Suprapubic skin (tissue), 4 donors: ENCODE results near the gene DNAJC6. TPM values are rescaled to one million over a fixed set of nuclear protein-coding genes. Genes with fewer than 3 reads are reported as not detected.
"Not testable (repeated sequence)": the region's sequence is repeated elsewhere in the genome, so short reads cannot be mapped to it uniquely, and the experiment has no call there.

Experiments
- DNase-seq, 2 donors: peaks; one replicate each; pipeline ENCODE4 v3.0.0-alpha.2; 2019; ENCODE audit warnings: low spot score in 2 of 2
- H3K27ac ChIP-seq: fragments of 200-600 bp; sonication (generic); one replicate; pipeline ENCODE4 v1.5.1; 2019
- H3K27me3 ChIP-seq: fragments of 200-600 bp; sonication (generic); one replicate; pipeline ENCODE4 v1.5.1; 2019
- H3K36me3 ChIP-seq: fragments of 200-600 bp; sonication (generic); one replicate; pipeline ENCODE4 v1.5.1; 2019
- H3K4me1 ChIP-seq: fragments of 200-600 bp; sonication (generic); one replicate; pipeline ENCODE4 v1.5.1; 2019
- H3K4me3 ChIP-seq: fragments of 200-600 bp; sonication (generic); one replicate; pipeline ENCODE4 v1.5.1; 2019; ENCODE audit warnings: mild to moderate bottlenecking
- H3K9me3 ChIP-seq: fragments of 200-600 bp; sonication (generic); one replicate; pipeline ENCODE4 v1.5.1; 2019
- CTCF ChIP-seq, 2 donors: fragments of 200-600 bp in 1 of 2; fragments of 450-650 bp in 1 of 2; sonication (generic) in 1 of 2; IDR thresholded peaks; one replicate each; pipeline ENCODE4 v1.5.1; 2016 to 2019; ENCODE audit warnings: antibody characterized with exemption in 2 of 2, mild to moderate bottlenecking in 1 of 2, moderate library complexity in 1 of 2
- EP300 ChIP-seq: sonication (generic); formaldehyde crosslinking; IDR thresholded peaks from one replicate; pipeline ENCODE4 v1.6.1; 2017; ENCODE audit warnings: antibody characterized with exemption
- POLR2A ChIP-seq, 2 donors: fragments of 450-650 bp; IDR thresholded peaks; one replicate each; pipeline ENCODE4 v1.6.1; 2017; ENCODE audit warnings: antibody characterized with exemption in 2 of 2, mild to moderate bottlenecking in 2 of 2, moderate library complexity in 2 of 2
- POLR2AphosphoS5 ChIP-seq, 3 donors: sonication (generic); formaldehyde crosslinking; IDR thresholded peaks; one replicate each; pipeline ENCODE4 v1.6.1; 2017; ENCODE audit warnings: antibody characterized with exemption in 3 of 3
- WGBS: methylation state at CpG from one replicate; pipeline ENCODE4 v1.1.5; 2018; 5-methylcytosine and 5-hydroxymethylcytosine counted together
- total RNA-seq, 4 donors: library from RNA; depleted of rRNA; stranded (reverse); fragments of >200 nt; gene quantifications; one replicate each; pipeline ENCODE4 v1.1.0, GENCODE V29; 2016

DNAJC6 gene
- total RNA-seq, 4 donors from 2014 or later = 1.7 to 3.8 (median 3.5) TPM

GRCh38 chr1:65372557-65372956 lies 63.2 kb downstream of the DNAJC6 start:
- no peak for TF ChIP-seq EP300
- TF ChIP-seq CTCF (IDR thresholded peaks at IDR 0.05) = no peak
- no peak for TF ChIP-seq POLR2A (IDR thresholded peaks at IDR 0.05)
- TF ChIP-seq POLR2AphosphoS5 (IDR thresholded peaks at IDR 0.05) = no peak
- Histone ChIP-seq H3K4me3 (no peak overlapping the region), H3K36me3 (no peaks in the 10 kb centered on the region), H3K9me3 (no peaks in the 10 kb centered on the region), H3K4me1 (no peaks in the 10 kb centered on the region), H3K27me3 (no peaks in the 10 kb centered on the region), H3K27ac (no peak overlapping the region)
- no peak for DNase-seq
- WGBS = 53% methylated on average over 1 of the region's 1 CpG

- Histone ChIP-seq H3K4me1 (no peaks in the 10 kb centered on the region), H3K4me3 (no peak overlapping the region), H3K27ac (no peak overlapping the region), H3K36me3 (no peaks in the 10 kb centered on the region), H3K27me3 (no peaks in the 10 kb centered on the region), H3K9me3 (no peaks in the 10 kb centered on the region)
- WGBS = 88% methylated on average over 4 of the region's 4 CpGs
- DNase-seq = no peak
- TF ChIP-seq CTCF (IDR thresholded peaks at IDR 0.05) (no peak), EP300 (no peak), POLR2A (IDR thresholded peaks at IDR 0.05) (no peak), POLR2AphosphoS5 (IDR thresholded peaks at IDR 0.05) (no peak)
Measured at GRCh38 chr1:65377496-65378246, 68.3 kb downstream of the DNAJC6 start.

GRCh38 chr1:65378247-65378946 lies 69.1 kb downstream of the DNAJC6 start:
- DNase-seq = no peak
- Histone ChIP-seq H3K4me1 (no peaks in the 10 kb centered on the region), H3K4me3 (no peak overlapping the region), H3K36me3 (no peaks in the 10 kb centered on the region), H3K27ac (no peak overlapping the region), H3K27me3 (no peaks in the 10 kb centered on the region), H3K9me3 (no peaks in the 10 kb centered on the region)
- no peak for TF ChIP-seq EP300
- no peak for TF ChIP-seq CTCF (IDR thresholded peaks at IDR 0.05)
- no peak for TF ChIP-seq POLR2AphosphoS5 (IDR thresholded peaks at IDR 0.05)
- no peak for TF ChIP-seq POLR2A (IDR thresholded peaks at IDR 0.05)
- WGBS = 49% methylated on average over 2 of the region's 2 CpGs

GRCh38 chr1:65384426-65384825 lies 75.1 kb downstream of the DNAJC6 start:
- not testable (repeated sequence) for H3K4me3 ChIP-seq, H3K27ac ChIP-seq, H3K4me1 ChIP-seq, DNase-seq, H3K36me3 ChIP-seq, H3K9me3 ChIP-seq, H3K27me3 ChIP-seq
- 94% methylated on average over 5 of the region's 5 CpGs for WGBS

- H3K36me3 ChIP-seq = no peaks in the 10 kb centered on the region
- H3K27ac ChIP-seq = no peak overlapping the region
- no peak overlapping the region for H3K4me3 ChIP-seq
- WGBS = 95% methylated on average over 3 of the region's 3 CpGs
- TF ChIP-seq POLR2AphosphoS5 (IDR thresholded peaks at IDR 0.05) (no peak), EP300 (no peak), CTCF (IDR thresholded peaks at IDR 0.05) (no peak), POLR2A (IDR thresholded peaks at IDR 0.05) (no peak)
- DNase-seq = no peak
- H3K4me1 ChIP-seq = no peaks in the 10 kb centered on the region
- no peaks in the 10 kb centered on the region for H3K9me3 ChIP-seq
- H3K27me3 ChIP-seq = no peaks in the 10 kb centered on the region
Measured at GRCh38 chr1:65386439-65386838, 77.1 kb downstream of the DNAJC6 start.
